ENCODE data around the gene RHEB. TPM values are rescaled to one million over a fixed set of nuclear protein-coding genes. Genes with fewer than 3 reads are reported as not detected.

The RHEB gene
- total and polyA plus RNA-seq, 2 donors (not counting 1 experiment from before 2014, with no cell fraction given): 9.3 to 40.3 TPM

GRCh38 chr7:151506901-151507382 is 12.8 kb downstream of the RHEB start:
- ChIA-PET POLR2A (no interaction called here), CTCF (no interaction called here)
- Histone ChIP-seq H4K20me1 (ENCODE audit: control insufficient read depth, insufficient read depth, low read length, poor library complexity, severe bottlenecking) (peaks cover 91% of the 10 kb centered on the region), H3K27me3 (replicated peaks in 1 of 4; ENCODE audit: control extremely low read depth in 1 of 4, control insufficient read depth in 3 of 4, insufficient read depth in 4 of 4, low read length in 3 of 4) (no peaks in the 10 kb centered on the region), H3K9ac (ENCODE audit: low read length) (no peak overlapping the region), H3K4me2 (replicated peaks; ENCODE audit: low read depth, low read length, poor library complexity, severe bottlenecking) (no peak overlapping the region), H3K27ac (ENCODE audit: low read length in 2 of 2) (no peak overlapping the region), H2AFZ (ENCODE audit: insufficient read depth, low read depth, low read length, poor library complexity, severe bottlenecking) (no peak overlapping the region), H3K4me3 (ENCODE audit: control extremely low read depth in 1 of 5, extremely low read depth in 1 of 5, insufficient read depth in 1 of 5, low read depth in 2 of 5, low read length in 4 of 5) (no peak overlapping the region), H3K36me3 (replicated peaks in 1 of 2; ENCODE audit: control extremely low read depth in 1 of 2, control insufficient read depth in 1 of 2, extremely low read depth in 1 of 2, insufficient read depth in 2 of 2, low read length in 1 of 2) (no peaks in the 10 kb centered on the region), H3K4me1 (ENCODE audit: control insufficient read depth in 2 of 2, insufficient read depth in 2 of 2, low read length in 2 of 2) (no peaks in the 10 kb centered on the region), H3K79me2 (ENCODE audit: control insufficient read depth, insufficient read depth, low read length) (peaks cover 100% of the 10 kb centered on the region), H3K9me3 (ENCODE audit: control extremely low read depth in 1 of 3, control insufficient read depth in 2 of 3, insufficient read depth in 1 of 3, low read length in 2 of 3) (no peaks in the 10 kb centered on the region)
- no peak for DNase-seq
- ATAC-seq (ENCODE audit: low read depth): no peak
- 54% methylated on average over 2 of the region's 5 CpGs for WGBS (ENCODE audit: insufficient coverage)
- intact Hi-C loops (cut with micrococcal nuclease): no loop called here
- no peaks in the 10 kb centered on the region for H3K9me3 Mint-ChIP-seq (ENCODE audit: insufficient read depth)
- H3K27ac Mint-ChIP-seq: no peak overlapping the region
- TF ChIP-seq EZH2 (IDR thresholded peaks at IDR 0.05; ENCODE audit: borderline replicate concordance, insufficient read depth, low read depth, low read length, poor library complexity, severe bottlenecking): no peak
- no peak for TF ChIP-seq CTCF (IDR thresholded peaks at IDR 0.05)
- no peaks in the 10 kb centered on the region for H3K27me3 Mint-ChIP-seq
- no peak overlapping the region for H3K4me3 Mint-ChIP-seq
- peaks cover 44% of the 10 kb centered on the region for H3K4me1 Mint-ChIP-seq

- Histone ChIP-seq H3K79me2 (ENCODE audit: control insufficient read depth, insufficient read depth, low read length) (peaks cover 100% of the 10 kb centered on the region), H4K20me1 (ENCODE audit: control insufficient read depth, insufficient read depth, low read length, poor library complexity, severe bottlenecking) (peaks cover 91% of the 10 kb centered on the region), H2AFZ (ENCODE audit: insufficient read depth, low read depth, low read length, poor library complexity, severe bottlenecking) (no peak overlapping the region), H3K27ac (ENCODE audit: low read length in 2 of 2) (no peak overlapping the region), H3K9ac (ENCODE audit: low read length) (no peak overlapping the region), H3K9me3 (ENCODE audit: control extremely low read depth in 1 of 3, control insufficient read depth in 2 of 3, insufficient read depth in 1 of 3, low read length in 2 of 3) (no peaks in the 10 kb centered on the region), H3K4me3 (ENCODE audit: control extremely low read depth in 1 of 5, extremely low read depth in 1 of 5, insufficient read depth in 1 of 5, low read depth in 2 of 5, low read length in 4 of 5) (no peak overlapping the region), H3K36me3 (replicated peaks in 1 of 2; ENCODE audit: control extremely low read depth in 1 of 2, control insufficient read depth in 1 of 2, extremely low read depth in 1 of 2, insufficient read depth in 2 of 2, low read length in 1 of 2) (no peaks in the 10 kb centered on the region), H3K4me2 (replicated peaks; ENCODE audit: low read depth, low read length, poor library complexity, severe bottlenecking) (no peak overlapping the region), H3K4me1 (ENCODE audit: control insufficient read depth in 2 of 2, insufficient read depth in 2 of 2, low read length in 2 of 2) (no peaks in the 10 kb centered on the region), H3K27me3 (replicated peaks in 1 of 4; ENCODE audit: control extremely low read depth in 1 of 4, control insufficient read depth in 3 of 4, insufficient read depth in 4 of 4, low read length in 3 of 4) (no peaks in the 10 kb centered on the region)
- no peak for ATAC-seq (ENCODE audit: low read depth)
- DNase-seq: no peak
- no peak overlapping the region for H3K4me3 Mint-ChIP-seq
- no peak for TF ChIP-seq CTCF (IDR thresholded peaks at IDR 0.05)
- no peak for TF ChIP-seq EZH2 (IDR thresholded peaks at IDR 0.05; ENCODE audit: borderline replicate concordance, insufficient read depth, low read depth, low read length, poor library complexity, severe bottlenecking)
- ChIA-PET POLR2A (no interaction called here), CTCF (interaction anchor here (1.3 kb wide), 1 partner anchor 253 kb away, joined by 3 read pairs; no protein-coding TSS in a partner anchor)
- H3K27ac Mint-ChIP-seq: no peak overlapping the region
- no peaks in the 10 kb centered on the region for H3K9me3 Mint-ChIP-seq (ENCODE audit: insufficient read depth)
- intact Hi-C loops (cut with micrococcal nuclease): no loop called here
- no CpG with 5 or more reads among the region's 4 CpGs for WGBS (ENCODE audit: insufficient coverage)
- no peaks in the 10 kb centered on the region for H3K27me3 Mint-ChIP-seq
- H3K4me1 Mint-ChIP-seq: peaks cover 43% of the 10 kb centered on the region
Measured at GRCh38 chr7:151505836-151506468, 13.7 kb downstream of the RHEB start.
